Endodermal cell (in vitro differentiated cells): ENCODE data around the gene TMEM26. TPM values are rescaled to one million over a fixed set of nuclear protein-coding genes. Genes with fewer than 3 reads are reported as not detected.

Experiments
- DNase-seq: peaks from one replicate; pipeline ENCODE4 v3.0.0-alpha.2; 2017
- H3K27ac ChIP-seq: 2 replicates; pipeline ENCODE4 v1.5.1; 2013; ENCODE audit warnings: mild to moderate bottlenecking, low read depth, low read length, moderate library complexity
- H3K27me3 ChIP-seq: 2 replicates; pipeline ENCODE4 v1.6.1; 2013; ENCODE audit warnings: mild to moderate bottlenecking, low read length, moderate library complexity; ENCODE audit not compliant: insufficient read depth, control insufficient read depth, poor library complexity, severe bottlenecking
- H3K36me3 ChIP-seq: 2 replicates; pipeline ENCODE4 v1.7.0; 2013; ENCODE audit warnings: mild to moderate bottlenecking, low read length, moderate library complexity; ENCODE audit not compliant: control insufficient read depth, insufficient read depth
- H3K4me1 ChIP-seq: one replicate; pipeline ENCODE4 v1.7.0; 2013; ENCODE audit warnings: low read length; ENCODE audit not compliant: control insufficient read depth, insufficient read depth
- H3K4me3 ChIP-seq: 2 replicates; pipeline ENCODE4 v1.5.1; 2013; ENCODE audit warnings: mild to moderate bottlenecking, low read length, moderate library complexity
- H3K9ac ChIP-seq: 2 replicates; pipeline ENCODE4 v1.6.1; 2013; ENCODE audit warnings: mild to moderate bottlenecking, low read length, moderate library complexity; ENCODE audit not compliant: poor library complexity, severe bottlenecking; ENCODE audit errors: extremely low read depth
- H3K9me3 ChIP-seq: 2 replicates; pipeline ENCODE4 v1.6.1; 2013; ENCODE audit warnings: mild to moderate bottlenecking, low read length, moderate library complexity; ENCODE audit not compliant: control insufficient read depth
- H3K27ac Mint-ChIP-seq: 2 replicates; pipeline ENCODE4 v1.8.0; 2020; ENCODE audit warnings: mixed read lengths
- H3K27me3 Mint-ChIP-seq: 2 replicates; pipeline ENCODE4 v1.8.0; 2021; ENCODE audit warnings: mild to moderate bottlenecking, mixed read lengths; ENCODE audit not compliant: insufficient read depth
- H3K36me3 Mint-ChIP-seq: 2 replicates; pipeline ENCODE4 v1.8.0; 2020; ENCODE audit warnings: low read depth, mixed read lengths
- H3K4me1 Mint-ChIP-seq: 2 replicates; pipeline ENCODE4 v1.8.0; 2020; ENCODE audit warnings: mixed read lengths
- H3K4me3 Mint-ChIP-seq: 2 replicates; pipeline ENCODE4 v1.8.0; 2020; ENCODE audit warnings: mild to moderate bottlenecking, moderate library complexity, mixed read lengths
- H3K9me3 Mint-ChIP-seq: 2 replicates; pipeline ENCODE4 v1.8.0; 2020; ENCODE audit warnings: mild to moderate bottlenecking, mixed read lengths
- CTCF ChIP-seq: fragments of 200-600 bp; sonication (generic); conservative IDR thresholded peaks from 2 replicates; pipeline ENCODE4 v1.5.0; 2021; ENCODE audit warnings: antibody characterized with exemption, mild to moderate bottlenecking
- WGBS, 2 experiments: methylation state at CpG; one replicate each; pipeline versions ENCODE4 v1.1.5 to v1.1.7; 2013; ENCODE audit warnings: missing lambda C conversion rate in 2 of 2, mixed read lengths in 1 of 2; ENCODE audit not compliant: insufficient coverage in 1 of 2, insufficient read length in 1 of 2; 5-methylcytosine and 5-hydroxymethylcytosine counted together
- total RNA-seq, 2 donors: library from RNA; stranded (reverse); fragmentation: NEBNext Ultra II Directional in 1 of 2; extraction: Animal tissue kit (Norgen Biotek cat#: 25700) in 1 of 2; gene quantifications; 2 replicates in 1 of 2; 3 replicates in 1 of 2; pipeline ENCODE4 v1.2.1, GENCODE V29; 2021

TMEM26 gene
- total RNA-seq, 2 donors from 2014 or later, result 0.13 TPM

GRCh38 chr10:61376908-61377368 is 76.2 kb downstream of the TMEM26 start:
- Histone ChIP-seq H3K9ac (no peak overlapping the region), H3K27ac (no peak overlapping the region), H3K9me3 (no peaks in the 10 kb centered on the region), H3K27me3 (no peaks in the 10 kb centered on the region), H3K36me3 (no peaks in the 10 kb centered on the region), H3K4me1 (no peaks in the 10 kb centered on the region), H3K4me3 (no peak overlapping the region)
- peaks cover 15% of the 10 kb centered on the region for H3K9me3 Mint-ChIP-seq
- TF ChIP-seq CTCF, result no peak
- no peaks in the 10 kb centered on the region for H3K36me3 Mint-ChIP-seq
- H3K27me3 Mint-ChIP-seq, result no peaks in the 10 kb centered on the region
- 96 to 98% methylated on average over 6 to 23 of the region's 23 CpGs for WGBS, 2 experiments
- H3K4me3 Mint-ChIP-seq, result no peak overlapping the region
- no peak overlapping the region for H3K27ac Mint-ChIP-seq
- H3K4me1 Mint-ChIP-seq, result no peaks in the 10 kb centered on the region
- DNase-seq, result no peak

GRCh38 chr10:61376377-61376776 is 76.8 kb downstream of the TMEM26 start:
- no peak overlapping the region for H3K4me3 Mint-ChIP-seq
- TF ChIP-seq CTCF, result no peak
- H3K4me1 Mint-ChIP-seq, result no peaks in the 10 kb centered on the region
- no peaks in the 10 kb centered on the region for H3K27me3 Mint-ChIP-seq
- Histone ChIP-seq H3K9me3 (no peaks in the 10 kb centered on the region), H3K27ac (no peak overlapping the region), H3K27me3 (no peaks in the 10 kb centered on the region), H3K4me1 (no peaks in the 10 kb centered on the region), H3K36me3 (no peaks in the 10 kb centered on the region), H3K4me3 (no peak overlapping the region), H3K9ac (no peak overlapping the region)
- H3K27ac Mint-ChIP-seq, result no peak overlapping the region
- DNase-seq, result no peak
- 92% methylated on average over 1 of the region's 1 CpG; no CpG with 5 or more reads in 1 of the 2 experiments for WGBS, 2 experiments
- no peaks in the 10 kb centered on the region for H3K36me3 Mint-ChIP-seq
- H3K9me3 Mint-ChIP-seq, result peaks cover 15% of the 10 kb centered on the region

- no peaks in the 10 kb centered on the region for H3K4me1 Mint-ChIP-seq
- no peaks in the 10 kb centered on the region for H3K27me3 ChIP-seq
- H3K4me1 ChIP-seq, result no peaks in the 10 kb centered on the region
- H3K9me3 ChIP-seq, result no peaks in the 10 kb centered on the region
- H3K9me3 Mint-ChIP-seq, result no peaks in the 10 kb centered on the region
- H3K27ac Mint-ChIP-seq, result no peak overlapping the region
- no peak overlapping the region for H3K4me3 ChIP-seq
- WGBS, 2 experiments, result 96% methylated on average over 1 of the region's 1 CpG; no CpG with 5 or more reads in 1 of the 2 experiments
- H3K27ac ChIP-seq, result no peak overlapping the region
- H3K27me3 Mint-ChIP-seq, result no peaks in the 10 kb centered on the region
- H3K4me3 Mint-ChIP-seq, result no peak overlapping the region
- no peaks in the 10 kb centered on the region for H3K36me3 Mint-ChIP-seq
- no peak for TF ChIP-seq CTCF
- H3K36me3 ChIP-seq, result no peaks in the 10 kb centered on the region
- DNase-seq, result no peak
- H3K9ac ChIP-seq, result no peak overlapping the region
Measured at GRCh38 chr10:61366365-61366764, 86.8 kb downstream of the TMEM26 start.
